PC-9 (cell line): ENCODE measurements around the gene LARGE1.

Experiments
- EZH2 ChIP-seq: fragments of 200-600 bp; sonication (generic); IDR thresholded peaks from 2 replicates; pipeline ENCODE4 v1.8.0; 2017; ENCODE audit warnings: antibody characterized with exemption, low read depth
- TF ChIP-seq, protein P1 (sequence below): fragments of 200-600 bp; sonication (generic); conservative IDR thresholded peaks from 2 replicates; pipeline ENCODE4 v1.6.1; 2017; ENCODE audit warnings: mixed run types, antibody characterized with exemption, mild to moderate bottlenecking, moderate library complexity

- TF ChIP-seq EZH2 = no peak
- TF ChIP-seq, protein P1, sequence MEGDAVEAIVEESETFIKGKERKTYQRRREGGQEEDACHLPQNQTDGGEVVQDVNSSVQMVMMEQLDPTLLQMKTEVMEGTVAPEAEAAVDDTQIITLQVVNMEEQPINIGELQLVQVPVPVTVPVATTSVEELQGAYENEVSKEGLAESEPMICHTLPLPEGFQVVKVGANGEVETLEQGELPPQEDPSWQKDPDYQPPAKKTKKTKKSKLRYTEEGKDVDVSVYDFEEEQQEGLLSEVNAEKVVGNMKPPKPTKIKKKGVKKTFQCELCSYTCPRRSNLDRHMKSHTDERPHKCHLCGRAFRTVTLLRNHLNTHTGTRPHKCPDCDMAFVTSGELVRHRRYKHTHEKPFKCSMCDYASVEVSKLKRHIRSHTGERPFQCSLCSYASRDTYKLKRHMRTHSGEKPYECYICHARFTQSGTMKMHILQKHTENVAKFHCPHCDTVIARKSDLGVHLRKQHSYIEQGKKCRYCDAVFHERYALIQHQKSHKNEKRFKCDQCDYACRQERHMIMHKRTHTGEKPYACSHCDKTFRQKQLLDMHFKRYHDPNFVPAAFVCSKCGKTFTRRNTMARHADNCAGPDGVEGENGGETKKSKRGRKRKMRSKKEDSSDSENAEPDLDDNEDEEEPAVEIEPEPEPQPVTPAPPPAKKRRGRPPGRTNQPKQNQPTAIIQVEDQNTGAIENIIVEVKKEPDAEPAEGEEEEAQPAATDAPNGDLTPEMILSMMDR = no peak
These were observed 320.7 kb downstream of the LARGE1 start for GRCh38 chr22:33599596-33599995.
